Neuronal stem cell (in vitro differentiated cells): ENCODE data around the gene TSPAN1. TPM values are rescaled to one million over a fixed set of nuclear protein-coding genes. Genes with fewer than 3 reads are reported as not detected.
A peak's percentile ranks its signal among the peaks of the same experiment; 100 is the strongest.

Experiments
- DNase-seq: peaks from one replicate; pipeline ENCODE4 v3.0.0-alpha.2; 2013; ENCODE audit warnings: low spot score
- H2AFZ ChIP-seq: one replicate; pipeline ENCODE4 v1.6.1; 2013; ENCODE audit warnings: mild to moderate bottlenecking, low read length, inconsistent platforms
- H2AK5ac ChIP-seq: 2 replicates; pipeline ENCODE4 v1.6.1; 2013; ENCODE audit warnings: low read depth, mild to moderate bottlenecking, inconsistent platforms, low read length, moderate library complexity, mixed read lengths
- H2BK120ac ChIP-seq: 2 replicates; pipeline ENCODE4 v1.6.1; 2013; ENCODE audit warnings: low read depth, mild to moderate bottlenecking, inconsistent platforms, low read length, moderate library complexity, mixed read lengths
- H2BK12ac ChIP-seq: one replicate; pipeline ENCODE4 v1.6.1; 2013; ENCODE audit warnings: low read length, inconsistent platforms
- H2BK15ac ChIP-seq: 2 replicates; pipeline ENCODE4 v1.6.1; 2013; ENCODE audit warnings: mild to moderate bottlenecking, low read length, inconsistent platforms, mixed read lengths
- H2BK5ac ChIP-seq: one replicate; pipeline ENCODE4 v1.6.1; 2013; ENCODE audit warnings: inconsistent platforms, mild to moderate bottlenecking, low read length, moderate library complexity
- H3K14ac ChIP-seq: one replicate; pipeline ENCODE4 v1.6.1; 2013; ENCODE audit warnings: low read length, inconsistent platforms
- H3K18ac ChIP-seq: 2 replicates; pipeline ENCODE4 v1.6.1; 2013; ENCODE audit warnings: low read length, inconsistent platforms
- H3K23ac ChIP-seq: 2 replicates; pipeline ENCODE4 v1.6.1; 2013; ENCODE audit warnings: low read depth, mild to moderate bottlenecking, mixed read lengths, low read length, inconsistent platforms; ENCODE audit not compliant: poor library complexity
- H3K27ac ChIP-seq: replicated peaks from 3 replicates; pipeline ENCODE4 v1.5.1; 2013; ENCODE audit warnings: low read length, inconsistent platforms
- H3K27me3 ChIP-seq, 3 experiments: 2 replicates each; pipeline ENCODE4 v1.6.1; 2013; ENCODE audit warnings: low read length in 3 of 3, mild to moderate bottlenecking in 2 of 3, inconsistent platforms in 1 of 3, low read depth in 1 of 3, mixed read lengths in 1 of 3, moderate library complexity in 1 of 3; ENCODE audit not compliant: control insufficient read depth in 3 of 3, insufficient read depth in 3 of 3
- H3K36me3 ChIP-seq, 2 donors: replicated peaks in 1 of 2; 2 replicates each; pipeline ENCODE4 v1.6.1; 2013; ENCODE audit warnings: low read length in 2 of 2; ENCODE audit not compliant: control insufficient read depth in 2 of 2, insufficient read depth in 2 of 2
- H3K4ac ChIP-seq: 2 replicates; pipeline ENCODE4 v1.6.1; 2013; ENCODE audit warnings: inconsistent platforms, mild to moderate bottlenecking, low read length, moderate library complexity
- H3K4me1 ChIP-seq, 2 donors: 1 replicate in 1 of 2; 2 replicates in 1 of 2; pipeline ENCODE4 v1.6.1; 2013; ENCODE audit warnings: low read length in 2 of 2, low read depth in 1 of 2; ENCODE audit not compliant: control insufficient read depth in 2 of 2, insufficient read depth in 1 of 2
- H3K4me2 ChIP-seq: one replicate; pipeline ENCODE4 v1.6.1; 2013; ENCODE audit warnings: mild to moderate bottlenecking, low read length, inconsistent platforms; ENCODE audit not compliant: insufficient read depth, poor library complexity, severe bottlenecking
- H3K4me3 ChIP-seq, 2 donors: 2 replicates each; pipeline ENCODE4 v1.5.1; 2013; ENCODE audit warnings: low read length in 2 of 2, mild to moderate bottlenecking in 2 of 2, inconsistent platforms in 1 of 2, moderate library complexity in 1 of 2
- H3K79me1 ChIP-seq: one replicate; pipeline ENCODE4 v1.6.1; 2013; ENCODE audit warnings: low read depth, mild to moderate bottlenecking, inconsistent platforms, low read length, moderate library complexity
- H3K9ac ChIP-seq: one replicate; pipeline ENCODE4 v1.6.1; 2013; ENCODE audit warnings: mild to moderate bottlenecking, low read depth, low read length, inconsistent platforms; ENCODE audit not compliant: poor library complexity
- H3K9me3 ChIP-seq, 2 donors: replicated peaks in 1 of 2; 2 replicates each; pipeline versions ENCODE3 to v1.6.1; 2013; ENCODE audit warnings: low read length in 2 of 2, mild to moderate bottlenecking in 2 of 2, inconsistent platforms in 1 of 2, low read depth in 1 of 2, mixed read lengths in 1 of 2, moderate library complexity in 1 of 2; ENCODE audit not compliant: control insufficient read depth in 2 of 2, insufficient read depth in 1 of 2
- H4K8ac ChIP-seq: one replicate; pipeline ENCODE4 v1.6.1; 2013; ENCODE audit warnings: low read depth, mild to moderate bottlenecking, inconsistent platforms, low read length, moderate library complexity
- H4K91ac ChIP-seq: one replicate; pipeline ENCODE4 v1.6.1; 2013; ENCODE audit warnings: low read length, low read depth, mild to moderate bottlenecking, inconsistent platforms; ENCODE audit not compliant: poor library complexity
- WGBS, 2 donors: extraction: QIAGEN DNeasy Blood & Tissue Kit; methylation state at CpG; one replicate each; pipeline ENCODE4 v1.1.7; 2013; ENCODE audit warnings: missing lambda C conversion rate in 2 of 2, mixed read lengths in 1 of 2; ENCODE audit not compliant: insufficient read length in 2 of 2, insufficient replicate concordance in 1 of 2; ENCODE audit errors: extremely low coverage in 2 of 2; 5-methylcytosine and 5-hydroxymethylcytosine counted together
- polyA plus RNA-seq, 2 experiments: library from polyadenylated mRNA; stranded (reverse); fragments of 200-250 nt; gene quantifications; one replicate each; pipeline ENCODE4 v1.2.3, GENCODE V29; 2013

Gene TSPAN1
- not detected for polyA plus RNA-seq (2013, experiment 1 of 2)
- not detected for polyA plus RNA-seq (2013, experiment 2 of 2)

GRCh38 chr1:46174448-46175231 is at the start of gene TSPAN1:
TSS of gene TSPAN1 (plus strand) at chr1:46175087. CDS start at chr1:46181108, 6,021 bp downstream.
- Histone ChIP-seq H3K4me1 (peaks cover 7 to 18% of the 10 kb centered on the region in 2 donors), H4K8ac (no peak within 1 kb of the TSS), H3K9me3 (no peaks in the 10 kb centered on the region), H3K14ac (no peak within 1 kb of the TSS), H3K23ac (no peak within 1 kb of the TSS), H2BK5ac (no peak within 1 kb of the TSS), H2BK15ac (no peak within 1 kb of the TSS), H2AK5ac (no peak within 1 kb of the TSS), H3K79me1 (no peaks in the 10 kb centered on the region), H3K9ac (no peak within 1 kb of the TSS), H2AFZ (peak within 1 kb of the TSS; percentile 69), H3K4me2 (no peak within 1 kb of the TSS), H2BK12ac (peak within 1 kb of the TSS; percentile 36), H3K4me3 (no peak within 1 kb of the TSS), H3K27ac (no peak within 1 kb of the TSS), H3K36me3 (no peaks in the 10 kb centered on the region), H3K4ac (no peak within 1 kb of the TSS), H2BK120ac (no peak within 1 kb of the TSS), H4K91ac (no peak within 1 kb of the TSS), H3K27me3 (peaks cover 0 to 11% (median 0%) of the 10 kb centered on the region in 3 experiments), H3K18ac (peak within 1 kb of the TSS; percentile 32)
- no CpG with 5 or more reads among the region's 11 CpGs for WGBS, 2 donors
- DNase-seq = no peak

GRCh38 chr1:46128344-46128743 is 46.5 kb upstream of the TSPAN1 start:
- no peak for DNase-seq
- no peak overlapping the region for H3K4me2 ChIP-seq
- no peak overlapping the region for H3K4ac ChIP-seq
- no peak overlapping the region for H4K91ac ChIP-seq
- no peak overlapping the region for H3K4me3 ChIP-seq
- H3K79me1 ChIP-seq = no peaks in the 10 kb centered on the region
- H2BK5ac ChIP-seq = no peak overlapping the region
- H2BK120ac ChIP-seq = no peak overlapping the region
- H4K8ac ChIP-seq = no peak overlapping the region
- no peak overlapping the region for H3K23ac ChIP-seq
- no peak overlapping the region for H2AK5ac ChIP-seq
- H3K27me3 ChIP-seq = no peaks in the 10 kb centered on the region
- H3K27ac ChIP-seq = no peak overlapping the region
- no peak overlapping the region for H2BK12ac ChIP-seq
- peaks cover 0 to 3% of the 10 kb centered on the region in 2 donors for H3K9me3 ChIP-seq
- H2AFZ ChIP-seq = no peak overlapping the region
- WGBS, 2 donors = no CpG with 5 or more reads among the region's 3 CpGs
- no peak overlapping the region for H2BK15ac ChIP-seq
- no peak overlapping the region for H3K18ac ChIP-seq
- no peak overlapping the region for H3K14ac ChIP-seq
- no peak overlapping the region for H3K9ac ChIP-seq
- peaks cover 2 to 43% of the 10 kb centered on the region in 2 donors for H3K36me3 ChIP-seq
- peaks cover 3% of the 10 kb centered on the region in 2 donors for H3K4me1 ChIP-seq

- H4K91ac ChIP-seq = no peak overlapping the region
- H2BK12ac ChIP-seq = no peak overlapping the region
- H2BK15ac ChIP-seq = no peak overlapping the region
- peak overlapping the region; percentile 73 to 80 for H3K4me3 ChIP-seq
- H3K27ac ChIP-seq = no peak overlapping the region
- no peak overlapping the region for H3K4ac ChIP-seq
- no peak overlapping the region for H3K23ac ChIP-seq
- H3K79me1 ChIP-seq = no peaks in the 10 kb centered on the region
- no peak overlapping the region for H4K8ac ChIP-seq
- no peak overlapping the region for H2BK5ac ChIP-seq
- no peak overlapping the region for H3K14ac ChIP-seq
- H2AK5ac ChIP-seq = no peak overlapping the region
- no peak overlapping the region for H2AFZ ChIP-seq
- peaks cover 7 to 15% of the 10 kb centered on the region in 2 donors for H3K4me1 ChIP-seq
- no peak for DNase-seq
- peaks cover 0 to 3% of the 10 kb centered on the region in 2 donors for H3K9me3 ChIP-seq
- H3K27me3 ChIP-seq = no peaks in the 10 kb centered on the region
- WGBS, 2 donors = no CpG with 5 or more reads among the region's 1 CpG
- H3K18ac ChIP-seq = no peak overlapping the region
- H3K9ac ChIP-seq = no peak overlapping the region
- H3K36me3 ChIP-seq = peaks cover 2 to 31% of the 10 kb centered on the region in 2 donors
- H2BK120ac ChIP-seq = no peak overlapping the region
- H3K4me2 ChIP-seq = no peak overlapping the region
These were observed 44.8 kb upstream of the TSPAN1 start for GRCh38 chr1:46130121-46130520.

- peak overlapping the region; percentile 75 to 80 for H3K4me3 ChIP-seq
- no CpG with 5 or more reads among the region's 5 CpGs for WGBS, 2 donors
- H2AK5ac ChIP-seq = no peak overlapping the region
These were observed 44.3 kb upstream of the TSPAN1 start for GRCh38 chr1:46130606-46131005.

More at GRCh38 chr1:46130606-46131005, 44.3 kb upstream of the TSPAN1 start:
- Histone ChIP-seq H3K27me3 (no peaks in the 10 kb centered on the region), H3K9me3 (peaks cover 0 to 3% of the 10 kb centered on the region in 2 donors), H4K8ac (no peak overlapping the region), H3K79me1 (no peaks in the 10 kb centered on the region), H3K14ac (no peak overlapping the region), H3K23ac (no peak overlapping the region), H2AFZ (no peak overlapping the region), H3K27ac (no peak overlapping the region), H2BK12ac (no peak overlapping the region), H2BK15ac (no peak overlapping the region), H3K4me1 (peaks cover 7 to 15% of the 10 kb centered on the region in 2 donors), H3K4me2 (no peak overlapping the region), H3K18ac (no peak overlapping the region), H2BK120ac (no peak overlapping the region), H3K4ac (no peak overlapping the region), H2BK5ac (no peak overlapping the region), H3K36me3 (peaks cover 2 to 26% of the 10 kb centered on the region in 2 donors), H3K9ac (no peak overlapping the region), H4K91ac (no peak overlapping the region)
- no peak for DNase-seq
